Stimulated activated CD4-positive, alpha-beta T cell treated with anti-CD3 and anti-CD28 coated beads, Interleukin-2, amount 100 ng/mL, for 24 hours (primary cell): Measurements from ENCODE around the gene SHROOM3.
"Not testable (repeated sequence)": the region's sequence is repeated elsewhere in the genome, so short reads cannot be mapped to it uniquely, and the experiment has no call there.

ENCODE experiments used
- DNase-seq, 2 donors: peaks; one replicate each; pipeline ENCODE4 v3.0.0-alpha.2; 2020

Gene SHROOM3

DNA sequence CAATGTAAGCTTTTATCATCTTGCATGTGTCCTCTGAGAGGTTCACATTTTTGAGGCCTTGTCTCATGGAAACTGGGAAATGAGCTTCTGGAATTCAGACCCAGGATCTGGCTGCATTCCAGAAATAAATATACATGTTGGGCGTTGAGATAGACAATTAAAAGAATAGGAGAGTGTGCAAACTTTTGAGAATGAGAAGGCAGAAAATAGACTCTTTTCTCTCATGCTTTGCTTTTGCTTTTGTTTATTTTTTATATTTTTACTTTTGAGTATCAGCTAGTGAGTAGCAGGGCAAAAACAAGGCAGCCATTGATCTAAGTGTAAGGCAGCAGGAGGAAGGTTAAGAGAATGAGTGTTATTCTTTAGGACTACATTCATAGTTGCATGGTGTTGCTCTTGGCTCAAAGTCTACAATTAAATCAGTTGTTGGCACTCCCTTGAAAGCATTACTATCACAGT, 12.4 kb downstream of the SHROOM3 start:
- no peak for DNase-seq

DNA sequence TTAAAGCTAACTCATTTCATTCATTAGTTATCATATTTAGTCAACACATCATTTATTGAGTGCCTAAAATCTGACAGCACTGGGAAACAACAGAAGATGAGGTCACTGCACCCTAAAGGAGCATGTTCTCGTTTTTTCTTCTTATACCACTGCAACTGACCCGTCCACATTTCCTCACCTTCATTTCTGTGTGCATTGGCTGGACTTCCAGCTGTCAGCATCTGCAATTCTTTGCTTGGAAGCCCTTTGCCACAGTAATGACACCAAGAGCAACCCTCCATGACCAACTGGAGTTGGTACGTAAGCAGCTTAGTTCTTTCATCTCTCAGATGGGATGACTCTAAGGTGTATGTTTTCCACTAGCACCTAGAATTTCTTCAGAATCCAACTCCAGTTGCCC, 13.2 kb downstream of the SHROOM3 start:
- no peak for DNase-seq

DNA sequence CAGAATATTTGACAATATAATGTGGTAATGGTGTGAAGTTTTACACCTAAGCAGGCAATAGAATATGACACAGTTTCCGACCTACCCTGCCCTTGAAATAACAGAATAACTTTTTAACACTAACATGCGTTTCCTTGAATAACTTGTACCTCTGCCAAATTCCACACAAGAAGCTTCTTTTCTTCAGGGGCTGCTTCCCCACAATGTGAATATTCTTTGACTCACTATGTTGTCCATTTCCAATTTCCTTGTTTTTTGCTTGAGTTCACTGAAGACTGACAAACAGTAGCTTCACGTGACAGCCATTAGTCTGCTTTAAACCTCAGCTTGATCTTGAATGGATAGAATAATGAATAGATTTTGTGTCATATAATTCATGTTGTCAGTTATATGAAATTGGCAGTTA, 14.3 kb downstream of the SHROOM3 start:
- DNase-seq, result no peak

DNA sequence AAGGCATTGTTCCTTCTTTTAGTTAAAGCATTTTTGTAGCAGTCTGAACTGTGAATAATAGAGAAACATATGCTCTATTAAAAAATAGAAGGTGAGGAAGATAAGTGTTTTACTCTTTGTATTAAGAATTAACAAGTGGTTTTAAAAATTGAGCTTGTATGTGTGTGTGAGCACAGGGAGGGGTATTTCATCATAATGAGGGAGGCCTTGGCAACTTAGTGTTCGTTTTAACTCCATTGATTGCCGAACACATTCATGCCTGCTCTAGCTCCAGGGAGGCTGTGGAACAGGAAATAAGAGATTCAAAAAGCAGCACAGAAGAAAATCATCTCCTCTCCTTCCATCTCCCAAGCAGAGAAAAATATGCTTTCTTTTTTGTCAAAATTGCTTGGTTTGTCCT, 14.8 kb downstream of the SHROOM3 start:
- no peak for DNase-seq

DNA sequence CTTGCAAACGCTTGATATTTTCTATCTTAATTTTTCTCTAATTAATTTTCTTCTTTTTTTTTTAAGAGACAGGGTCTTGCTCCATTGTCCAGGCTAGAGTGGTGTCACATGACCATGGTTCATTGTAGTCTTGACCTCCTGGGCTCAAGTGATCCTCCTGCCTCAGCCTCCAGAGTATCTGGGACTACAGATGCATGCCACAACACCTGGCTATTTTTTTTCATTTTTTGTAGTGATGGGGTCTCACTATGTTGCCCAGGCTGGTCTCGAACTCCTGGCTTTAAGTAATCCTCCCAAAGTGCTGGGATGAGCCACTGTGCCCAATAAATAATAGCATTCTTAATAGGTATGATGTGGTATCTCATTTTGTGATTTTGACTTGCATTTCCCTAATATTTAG, 18.2 kb downstream of the SHROOM3 start:
- DNase-seq, result no peak

DNA sequence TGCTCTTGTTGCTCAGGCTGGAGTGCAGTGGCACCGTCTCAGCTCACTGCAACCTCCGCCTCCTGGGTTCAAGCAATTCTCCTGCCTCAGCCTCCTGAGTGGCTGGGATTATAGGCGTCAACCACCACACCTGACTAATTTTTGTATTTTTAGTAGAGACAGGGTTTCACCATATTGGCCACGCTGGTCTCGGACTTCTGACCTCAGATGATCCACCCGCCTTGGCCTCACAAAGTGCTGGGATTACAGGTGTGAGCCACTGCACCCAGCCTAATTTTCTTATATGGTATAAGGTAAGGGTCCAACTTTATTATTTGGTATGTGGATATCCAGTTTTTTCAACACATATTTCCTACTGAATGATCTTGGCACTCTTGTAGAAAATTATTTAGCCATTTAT, 19.0 kb downstream of the SHROOM3 start:
- not testable (repeated sequence) for DNase-seq

DNA sequence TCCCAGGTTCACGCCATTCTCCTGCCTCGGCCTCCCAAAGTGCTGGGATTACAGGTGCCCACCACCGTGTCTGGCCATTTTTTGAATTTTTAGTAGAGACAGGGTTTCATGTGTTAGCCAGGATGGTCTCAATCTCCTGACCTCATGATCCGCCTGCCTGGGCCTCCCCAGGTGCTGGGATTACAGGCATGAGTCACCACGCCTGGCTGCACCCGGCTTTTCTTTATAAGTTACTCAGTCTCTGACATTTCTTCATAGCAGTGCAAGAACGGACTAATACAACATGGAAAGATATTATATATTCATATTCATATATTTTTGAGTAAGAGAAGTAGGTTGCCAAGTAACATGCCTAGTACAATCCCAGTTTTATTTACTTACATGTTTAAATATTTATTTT, 22.9 kb downstream of the SHROOM3 start:
- DNase-seq, result no peak

DNA sequence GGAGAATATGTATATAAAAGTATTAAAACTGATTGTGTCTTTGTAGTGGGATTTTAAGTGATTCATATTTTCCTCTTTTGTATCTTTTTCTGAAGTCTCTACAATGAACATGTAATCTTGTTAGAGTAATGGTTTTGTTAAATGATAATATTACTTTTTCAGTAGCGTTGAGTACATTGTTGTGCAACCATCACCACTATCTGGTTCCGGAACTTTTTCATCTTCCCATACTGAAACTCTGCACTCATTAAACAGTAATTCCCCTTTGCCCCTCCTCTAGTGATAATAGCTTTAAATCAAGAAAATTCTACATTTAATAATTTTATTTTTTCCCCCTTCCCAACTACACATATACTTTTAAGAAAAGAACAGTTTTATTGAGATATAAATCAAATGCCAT, 23.3 kb downstream of the SHROOM3 start:
- DNase-seq, result no peak

DNA sequence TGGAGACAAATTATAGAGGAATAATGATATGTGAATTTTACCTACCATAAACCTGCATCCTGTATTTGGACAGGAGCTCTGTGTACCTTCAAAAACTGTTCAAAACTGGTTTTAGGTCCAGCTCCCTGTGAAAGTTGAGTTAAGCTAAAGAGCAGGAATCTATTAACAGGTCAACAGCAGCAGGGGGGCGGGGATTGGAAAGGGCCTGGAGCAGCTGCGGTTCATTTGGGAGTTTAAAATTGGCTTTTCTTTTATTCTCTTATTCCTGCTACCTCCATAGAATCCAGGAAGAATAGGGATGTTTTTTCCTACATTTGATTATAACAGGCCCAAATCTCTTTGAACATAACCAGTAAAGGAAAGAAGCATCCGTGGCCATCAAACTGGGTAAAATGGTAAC, 23.8 kb downstream of the SHROOM3 start:
- no peak for DNase-seq

DNA sequence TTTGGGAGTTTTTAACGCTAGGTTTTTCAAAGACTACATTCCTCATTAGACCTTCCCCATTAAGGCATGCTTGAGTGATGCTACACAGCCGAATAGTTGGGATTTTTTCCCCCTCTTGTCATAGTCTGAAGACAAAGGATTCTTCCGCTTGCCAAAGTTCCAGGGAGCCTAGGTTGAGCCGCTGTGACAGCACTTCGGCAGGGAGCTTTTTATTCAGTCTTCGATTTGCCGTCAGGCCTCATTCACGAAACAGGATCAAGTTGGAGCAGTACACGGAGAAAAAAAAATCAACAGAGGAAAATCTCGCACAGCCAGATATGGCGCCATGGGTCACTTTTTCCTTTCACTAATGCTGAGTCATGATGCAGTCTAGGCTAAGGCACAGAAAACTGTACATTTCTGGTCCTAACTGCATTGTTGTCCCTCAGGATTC, 24.3 kb downstream of the SHROOM3 start:
- no peak for DNase-seq

DNA sequence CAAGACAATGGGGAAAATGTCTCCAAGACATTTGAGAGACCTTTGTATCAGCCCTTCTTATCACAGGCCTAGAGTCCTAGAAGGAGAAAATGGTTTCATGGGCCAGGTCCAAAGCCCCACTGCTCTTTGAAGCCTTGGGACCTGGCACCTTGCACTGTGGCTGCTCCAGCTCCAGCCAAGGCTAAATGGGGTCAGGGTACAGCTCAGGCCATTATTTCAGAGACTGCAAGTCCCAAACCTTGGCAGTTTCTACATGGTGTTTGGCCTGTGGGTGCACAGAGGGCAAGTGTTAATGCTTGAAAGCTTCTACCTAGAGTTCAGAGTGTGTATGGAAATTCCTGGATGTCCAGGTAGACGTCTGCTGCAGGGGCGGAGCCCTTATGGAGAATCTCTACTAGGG, 28.5 kb downstream of the SHROOM3 start:
- DNase-seq, result no peak

DNA sequence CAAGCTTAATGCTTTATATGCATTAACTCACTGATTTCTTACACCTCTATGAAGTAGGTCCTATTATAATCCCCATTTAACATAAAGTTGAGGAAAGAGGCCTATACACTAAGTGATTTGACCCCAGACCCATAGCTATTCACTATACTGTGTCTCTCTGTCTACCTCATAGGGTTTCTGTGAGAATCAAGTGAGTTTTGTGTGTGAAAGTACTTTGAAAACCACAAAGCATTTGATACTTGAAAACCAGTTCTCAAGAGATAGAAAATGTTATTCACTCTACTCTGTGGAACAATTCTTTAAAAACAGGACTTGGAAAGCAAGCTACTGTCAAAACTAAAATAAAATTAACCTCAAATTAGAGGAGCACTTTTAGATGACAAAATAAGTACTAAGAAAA, 35.0 kb downstream of the SHROOM3 start:
- DNase-seq, result no peak

DNA sequence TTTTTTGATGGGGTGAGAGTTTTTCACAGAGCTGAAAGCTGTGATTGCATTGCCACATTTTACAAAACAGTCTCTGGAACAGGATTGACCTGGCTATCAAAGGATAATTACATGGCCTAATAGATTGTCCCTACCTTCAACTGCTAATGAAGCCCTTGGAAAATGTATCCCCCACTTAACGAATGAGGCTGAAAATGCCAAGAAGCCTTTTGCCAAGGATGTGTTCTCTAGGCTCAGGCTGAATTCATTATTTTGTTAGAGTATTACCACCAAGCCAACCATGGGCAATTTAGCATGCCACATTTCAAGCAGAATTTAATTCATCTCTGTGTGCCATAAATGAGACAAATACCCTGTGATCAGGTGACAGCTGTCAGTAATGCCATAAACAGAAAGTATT, 35.5 kb downstream of the SHROOM3 start:
- DNase-seq, result no peak

DNA sequence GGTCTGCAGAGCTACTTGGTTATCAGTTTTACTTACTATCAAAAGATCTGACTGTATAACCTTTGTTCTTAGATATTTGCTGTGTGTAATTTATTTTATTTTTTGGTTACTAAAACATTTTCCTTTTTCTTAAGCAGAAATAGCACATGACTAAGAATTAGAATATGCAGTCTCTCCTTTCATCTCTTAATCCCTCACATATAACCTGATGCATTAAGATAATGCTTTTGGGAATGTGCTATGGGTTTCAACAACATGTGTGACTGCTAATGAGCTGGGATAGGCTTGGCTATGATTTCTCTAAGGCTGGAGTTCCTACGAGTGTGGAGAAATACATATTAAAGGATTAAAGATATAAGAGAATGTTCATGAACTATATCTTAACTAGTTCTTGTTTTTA, 41.5 kb downstream of the SHROOM3 start:
- DNase-seq, result no peak

DNA sequence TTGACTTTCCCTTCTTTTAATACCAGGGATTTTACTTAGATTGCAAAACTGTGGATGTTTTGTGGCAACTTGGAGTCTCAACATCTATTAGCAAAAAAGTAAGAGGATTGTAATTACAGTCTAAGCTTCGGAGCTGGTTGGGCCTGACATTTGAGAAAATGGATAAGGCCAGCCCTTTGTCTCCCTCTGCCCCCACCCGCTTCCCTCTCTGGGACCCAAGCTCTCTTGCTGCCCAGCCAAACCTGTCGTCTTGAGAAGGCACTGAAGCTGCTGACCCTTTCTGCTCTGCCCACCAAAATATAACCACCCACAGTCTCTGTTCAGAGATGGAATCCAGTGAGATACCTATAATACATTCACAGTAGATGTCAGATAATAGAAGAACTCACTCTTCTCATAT, 49.6 kb downstream of the SHROOM3 start:
- DNase-seq, result no peak

DNA sequence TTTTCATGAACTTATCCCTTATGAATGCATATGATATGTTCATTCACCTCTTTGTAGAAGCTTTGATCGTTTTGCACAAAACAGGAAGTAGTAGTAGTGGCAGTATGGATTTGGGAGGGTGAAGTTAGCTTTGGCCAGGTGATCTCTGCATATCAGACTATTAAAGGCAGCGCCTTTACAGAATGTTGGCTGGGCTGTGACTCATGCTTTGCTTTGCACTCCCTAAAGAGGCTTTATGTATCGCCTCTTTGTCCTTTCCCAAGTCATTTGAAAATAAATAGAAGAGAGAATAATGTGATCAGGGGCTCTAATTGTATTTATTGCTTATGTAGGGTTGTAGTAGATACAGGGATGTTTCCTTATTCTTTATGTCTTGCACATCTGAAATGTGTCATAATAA, 50.4 kb downstream of the SHROOM3 start:
- no peak for DNase-seq

DNA sequence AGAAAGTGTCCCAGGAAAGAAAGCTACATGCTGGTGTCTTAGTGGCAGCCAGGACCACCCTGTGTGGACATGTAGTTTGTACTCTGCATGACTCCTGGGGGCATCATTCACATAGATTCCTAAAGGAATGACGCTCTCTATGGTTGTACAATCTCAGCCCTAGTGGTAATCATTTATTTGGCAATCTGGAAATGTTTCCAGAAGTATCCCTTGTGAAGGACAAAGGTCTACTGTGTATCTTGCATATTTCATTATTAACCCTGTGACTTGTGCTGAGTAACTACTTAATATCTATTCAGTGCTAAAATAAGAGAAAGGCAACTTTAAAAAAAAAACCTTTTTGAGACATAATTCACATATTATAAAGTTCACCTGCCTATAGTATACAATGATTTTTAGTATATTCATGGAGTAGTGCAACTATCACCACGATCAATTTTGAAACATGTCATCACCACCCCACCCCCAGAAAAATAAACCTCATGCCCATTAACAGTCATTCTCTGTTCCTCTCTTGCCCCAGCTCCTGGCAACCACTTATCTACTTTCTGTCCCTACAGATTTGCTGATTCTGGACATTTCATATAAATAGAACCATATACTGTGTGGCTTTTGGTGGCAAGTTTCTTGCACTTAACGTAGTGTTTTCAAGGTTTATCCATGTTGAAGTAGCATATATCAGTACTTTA, 51.7 kb downstream of the SHROOM3 start:
- no peak for DNase-seq

DNA sequence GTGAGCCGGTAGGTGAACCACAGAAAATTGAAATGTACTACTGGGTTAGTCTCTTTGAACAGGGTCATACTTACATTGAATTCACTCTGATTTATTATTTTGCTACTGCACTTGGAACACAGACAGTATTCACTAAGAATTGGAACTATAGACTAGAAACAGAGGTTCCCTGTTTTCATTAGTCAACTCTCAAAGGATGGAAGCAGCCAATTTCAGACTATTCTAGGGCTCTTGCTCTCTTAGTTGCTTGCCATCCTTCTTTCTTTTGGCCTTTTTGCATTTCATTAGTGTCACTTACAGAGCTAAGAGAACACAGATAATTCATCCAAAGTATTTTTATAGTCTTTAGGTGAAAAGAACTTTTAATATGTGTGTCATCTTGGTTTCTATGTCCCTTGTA, 52.6 kb downstream of the SHROOM3 start:
- no peak for DNase-seq

DNA sequence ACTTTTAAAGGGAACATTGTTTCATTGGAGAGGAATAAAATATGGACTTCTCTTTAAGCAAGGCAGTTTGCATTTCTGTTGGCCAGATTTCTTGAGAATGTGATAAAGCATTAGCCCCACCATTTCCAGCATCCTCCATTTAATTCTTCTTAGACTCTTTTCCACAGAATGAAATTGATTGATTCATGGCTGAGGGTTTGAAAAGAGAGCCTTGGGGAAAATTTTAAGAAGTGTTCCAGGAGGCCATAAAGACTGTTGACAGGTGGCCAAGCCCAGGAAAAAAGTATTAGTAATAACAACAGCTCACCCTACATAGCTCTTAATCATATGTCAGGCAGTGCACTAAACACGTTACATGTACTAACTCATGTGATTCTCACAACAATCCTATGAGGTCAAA, 53.4 kb downstream of the SHROOM3 start:
- DNase-seq, result no peak

DNA sequence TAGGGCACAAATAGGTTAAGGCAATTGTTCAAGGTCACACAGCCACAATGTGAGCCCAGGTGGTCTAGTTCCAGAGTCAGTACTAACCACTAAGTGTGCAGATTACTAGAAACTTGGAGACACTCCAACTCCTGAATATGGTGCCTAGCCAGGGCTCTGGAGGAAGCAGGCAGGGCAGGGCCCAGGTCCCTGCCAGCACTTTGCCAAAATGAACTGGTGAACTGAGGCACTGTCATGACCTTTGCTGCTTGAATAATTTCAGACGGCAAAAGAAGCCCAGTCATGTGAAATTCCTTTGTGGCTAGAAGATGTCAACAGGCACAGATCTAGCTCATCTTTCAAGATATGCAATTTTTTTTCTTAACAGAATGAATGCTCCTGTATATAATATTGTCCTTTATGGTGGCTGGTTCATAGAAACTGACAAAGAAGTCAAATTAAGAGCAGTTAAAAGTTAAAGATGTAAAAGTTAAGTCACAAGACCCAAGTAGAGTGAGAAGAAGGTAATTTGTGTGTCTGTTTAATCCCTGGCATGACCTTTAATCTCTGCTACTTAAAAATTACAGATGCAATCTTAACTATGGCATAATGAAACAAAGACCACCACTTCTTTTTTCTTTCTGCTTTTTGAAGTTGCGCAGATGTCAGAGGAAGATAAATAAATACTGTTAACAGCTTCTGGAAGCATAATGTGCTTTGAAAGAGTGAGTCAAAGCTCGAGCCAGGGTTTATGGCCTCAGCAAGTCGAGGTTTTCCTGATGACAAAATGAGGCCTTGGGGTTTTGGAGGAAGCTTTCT, 54.1 kb downstream of the SHROOM3 start:
- DNase-seq, result no peak

DNA sequence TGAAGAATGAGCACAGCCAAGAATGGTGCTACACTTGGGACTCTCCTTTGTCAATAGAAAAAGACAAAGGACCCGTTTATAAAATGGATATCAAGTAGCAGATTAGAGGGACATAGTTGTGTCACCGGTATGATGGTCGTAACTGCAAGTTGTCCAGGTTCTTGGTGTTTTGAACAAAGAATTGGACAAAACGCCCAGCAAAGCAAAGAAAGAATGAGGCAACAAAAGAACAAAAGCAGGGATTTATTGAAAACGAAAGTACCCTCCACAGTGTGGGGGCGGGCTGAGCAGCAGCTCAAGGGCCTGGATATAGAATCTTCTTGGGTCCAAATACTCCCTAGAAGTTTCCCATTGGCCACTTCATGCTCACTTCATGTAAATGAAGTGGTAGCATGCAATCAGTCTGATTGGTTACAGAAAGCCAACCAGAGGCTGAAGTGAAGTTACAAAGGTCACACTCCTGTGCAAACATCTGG, 54.7 kb downstream of the SHROOM3 start:
- DNase-seq, result no peak

DNA sequence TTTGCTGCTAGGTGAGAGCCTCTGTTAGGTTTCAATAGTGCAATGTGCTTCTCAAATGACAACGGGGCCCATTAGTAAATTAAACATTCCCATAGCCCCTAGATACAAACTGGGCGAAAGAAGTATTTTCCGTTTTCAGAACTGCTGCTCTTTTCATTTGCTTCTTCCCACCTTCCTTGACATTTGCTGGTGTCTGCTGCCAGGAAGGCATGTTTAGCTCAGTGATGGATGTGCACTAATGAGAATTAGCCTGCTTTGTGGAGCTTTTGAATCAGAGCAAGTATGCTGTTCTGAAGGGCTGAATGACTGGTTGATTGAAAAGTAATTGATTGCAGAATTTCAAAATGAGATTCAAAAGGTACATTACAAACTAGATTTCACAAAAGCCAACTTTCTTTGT, 57.0 kb downstream of the SHROOM3 start:
- DNase-seq, result no peak

DNA sequence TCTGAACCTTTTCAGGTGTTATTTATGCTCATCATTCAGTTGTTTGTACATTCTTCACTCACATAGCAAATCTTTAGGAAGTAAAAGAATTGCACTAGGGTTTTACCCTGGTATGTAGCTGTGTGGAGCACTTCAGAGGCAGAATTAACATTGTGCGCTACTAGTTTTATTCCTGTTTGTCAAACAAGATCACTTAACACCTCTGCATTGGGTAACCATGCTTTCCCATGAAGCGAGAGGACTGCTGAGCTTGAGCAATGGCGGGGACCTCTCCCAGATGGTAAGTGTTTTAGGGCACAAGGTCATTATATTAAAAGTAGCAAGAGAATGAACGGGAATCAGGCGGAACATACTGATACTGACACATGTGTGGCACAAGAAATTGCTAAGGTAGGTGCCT, 59.2 kb downstream of the SHROOM3 start:
- no peak for DNase-seq

DNA sequence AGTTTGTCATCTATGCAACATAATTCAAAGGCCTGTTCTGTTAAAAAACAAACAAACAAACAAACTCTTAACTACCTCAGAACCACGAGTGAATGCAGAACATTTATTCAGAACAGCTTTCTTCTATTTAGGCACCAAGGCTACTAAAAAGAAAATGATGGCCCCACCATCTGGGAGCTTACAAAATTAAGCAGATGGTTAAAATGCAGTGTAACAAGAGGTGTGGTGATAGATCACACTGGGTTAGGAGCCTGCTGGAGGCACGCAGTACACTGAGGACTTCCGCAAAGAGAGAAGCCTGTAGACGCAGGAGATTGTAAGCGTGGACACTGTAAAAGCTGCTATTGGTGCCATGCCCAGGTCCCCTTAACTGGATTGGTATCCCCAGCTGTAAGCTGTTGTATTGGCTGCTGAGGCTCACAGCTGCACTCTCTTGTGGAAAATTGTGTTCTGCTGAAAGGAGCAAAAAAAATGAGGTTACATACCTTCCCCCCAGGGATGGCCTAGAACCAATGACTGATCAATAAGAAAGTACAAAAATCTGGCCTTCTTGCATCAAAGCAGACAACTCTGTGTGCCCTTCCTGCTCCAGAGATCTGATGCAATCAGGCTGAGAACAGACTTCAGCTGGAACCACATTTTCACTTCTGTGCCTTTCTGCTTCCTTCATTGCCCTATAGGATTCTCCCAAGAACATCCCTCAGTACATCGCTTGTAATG, 60.0 kb downstream of the SHROOM3 start:
- DNase-seq, result no peak
